IPS-20b (cell line): Measurements from ENCODE around the gene CADPS2.

ENCODE experiments used
- H3K27ac ChIP-seq: one replicate; pipeline ENCODE4 v1.5.1; 2013; ENCODE audit warnings: low read length
- H3K27me3 ChIP-seq: 2 replicates; pipeline ENCODE4 v1.6.1; 2013; ENCODE audit warnings: mild to moderate bottlenecking, low read length, inconsistent platforms; ENCODE audit not compliant: insufficient read depth
- H3K36me3 ChIP-seq: 2 replicates; pipeline ENCODE4 v1.6.1; 2013; ENCODE audit warnings: low read depth, mild to moderate bottlenecking, inconsistent platforms, low read length, moderate library complexity; ENCODE audit not compliant: insufficient read depth
- H3K4me1 ChIP-seq: 2 replicates; pipeline ENCODE4 v1.6.1; 2013; ENCODE audit warnings: mild to moderate bottlenecking, control low read depth, inconsistent platforms, low read length, moderate library complexity; ENCODE audit not compliant: insufficient read depth
- H3K4me3 ChIP-seq: 2 replicates; pipeline ENCODE4 v1.5.1; 2013; ENCODE audit warnings: mild to moderate bottlenecking, low read length, inconsistent platforms
- H3K9ac ChIP-seq: 2 replicates; pipeline ENCODE4 v1.6.1; 2013; ENCODE audit warnings: low read depth, mild to moderate bottlenecking, inconsistent platforms, low read length, moderate library complexity
- H3K9me3 ChIP-seq: 2 replicates; pipeline ENCODE4 v1.6.1; 2013; ENCODE audit warnings: mild to moderate bottlenecking, low read depth, low read length, inconsistent platforms; ENCODE audit not compliant: insufficient read depth

CADPS2 gene

DNA sequence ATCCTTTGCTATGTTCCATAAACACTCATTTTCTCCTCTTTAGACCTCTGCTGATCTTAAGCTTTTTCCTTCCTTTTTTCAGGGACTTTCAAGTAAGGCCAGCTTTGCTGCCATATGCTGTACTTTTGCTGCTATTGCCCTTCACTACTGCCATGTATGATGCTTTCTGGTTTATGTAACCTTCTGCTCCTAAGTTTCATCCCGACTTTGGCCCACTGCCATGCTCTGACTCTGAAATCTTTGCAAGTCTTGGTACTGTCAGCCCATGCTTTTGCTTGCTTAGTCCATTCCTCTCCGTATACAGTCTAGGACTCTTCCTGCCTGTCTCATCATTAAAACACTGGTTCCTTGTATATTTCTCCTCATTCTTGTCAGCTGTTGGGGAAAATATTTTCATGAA is 339.8 kb downstream of the CADPS2 start:
- Histone ChIP-seq H3K4me1 (no peaks in the 10 kb centered on the region), H3K36me3 (no peaks in the 10 kb centered on the region), H3K4me3 (no peak overlapping the region), H3K9me3 (no peaks in the 10 kb centered on the region), H3K27me3 (no peaks in the 10 kb centered on the region), H3K27ac (no peak overlapping the region), H3K9ac (no peak overlapping the region)

DNA sequence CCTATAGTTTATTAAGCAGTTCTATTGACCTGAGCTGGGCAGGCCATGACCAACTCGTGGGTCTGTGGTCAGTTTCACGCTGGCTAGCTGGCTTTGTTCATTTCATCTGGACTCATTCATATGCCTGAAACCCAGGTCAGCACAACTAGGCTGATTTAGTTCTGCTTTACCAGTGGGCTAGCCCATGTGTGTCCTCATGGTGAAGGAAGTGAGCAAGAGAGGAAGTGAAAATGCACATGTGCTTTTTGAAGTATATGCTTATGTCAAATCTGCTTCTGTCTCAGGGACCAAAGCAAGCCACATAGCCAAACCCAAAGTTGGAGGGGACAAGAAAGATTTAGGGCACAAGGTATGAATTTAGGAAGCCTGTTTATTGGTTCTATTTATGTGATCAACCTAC is 341.8 kb downstream of the CADPS2 start:
- H3K4me3 ChIP-seq = no peak overlapping the region
- H3K27ac ChIP-seq = no peak overlapping the region
- no peaks in the 10 kb centered on the region for H3K4me1 ChIP-seq
- no peaks in the 10 kb centered on the region for H3K36me3 ChIP-seq
- H3K9ac ChIP-seq = no peak overlapping the region
- no peaks in the 10 kb centered on the region for H3K27me3 ChIP-seq
- no peaks in the 10 kb centered on the region for H3K9me3 ChIP-seq

DNA sequence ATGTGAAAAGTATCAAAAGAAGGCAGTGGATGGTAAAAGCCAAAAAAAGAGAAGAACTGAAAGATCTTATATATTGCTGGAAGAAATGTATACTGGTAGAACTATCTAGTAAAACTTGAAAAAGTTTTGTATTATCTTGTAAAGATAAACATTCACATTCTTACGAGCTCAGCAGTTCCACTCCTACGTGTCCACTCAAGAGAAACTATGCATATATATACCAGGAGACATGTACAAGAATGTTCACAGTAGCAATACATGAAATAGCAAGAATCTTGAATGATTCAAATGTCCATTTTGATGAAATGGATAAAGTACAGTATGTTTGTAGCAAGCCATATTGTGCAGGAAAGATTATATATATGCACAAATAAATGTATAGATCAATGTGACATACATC is 342.4 kb downstream of the CADPS2 start:
- Histone ChIP-seq H3K36me3 (no peaks in the 10 kb centered on the region), H3K4me3 (no peak overlapping the region), H3K9me3 (no peaks in the 10 kb centered on the region), H3K27ac (no peak overlapping the region), H3K27me3 (no peaks in the 10 kb centered on the region), H3K4me1 (no peaks in the 10 kb centered on the region), H3K9ac (no peak overlapping the region)

DNA sequence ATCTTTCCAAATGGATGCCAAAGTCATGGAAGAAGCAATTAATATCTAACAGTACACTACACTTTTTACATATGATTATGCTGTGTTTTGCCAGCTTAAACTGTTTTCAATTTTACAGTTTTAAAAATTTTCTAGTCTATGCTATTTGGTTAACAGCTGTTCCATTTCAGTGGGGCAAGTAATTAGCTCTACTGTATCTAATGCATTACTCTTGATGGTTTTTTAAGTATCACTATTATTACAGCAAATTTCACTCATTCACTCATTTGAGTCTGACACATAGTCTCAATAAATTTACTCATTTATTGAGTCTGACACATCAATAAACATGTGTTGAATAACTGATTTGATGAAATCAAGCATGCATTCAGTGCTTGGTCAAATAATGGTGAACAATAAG is 343.1 kb downstream of the CADPS2 start:
- Histone ChIP-seq H3K36me3 (no peaks in the 10 kb centered on the region), H3K27ac (no peak overlapping the region), H3K4me1 (no peaks in the 10 kb centered on the region), H3K9me3 (no peaks in the 10 kb centered on the region), H3K9ac (no peak overlapping the region), H3K27me3 (no peaks in the 10 kb centered on the region), H3K4me3 (no peak overlapping the region)

DNA sequence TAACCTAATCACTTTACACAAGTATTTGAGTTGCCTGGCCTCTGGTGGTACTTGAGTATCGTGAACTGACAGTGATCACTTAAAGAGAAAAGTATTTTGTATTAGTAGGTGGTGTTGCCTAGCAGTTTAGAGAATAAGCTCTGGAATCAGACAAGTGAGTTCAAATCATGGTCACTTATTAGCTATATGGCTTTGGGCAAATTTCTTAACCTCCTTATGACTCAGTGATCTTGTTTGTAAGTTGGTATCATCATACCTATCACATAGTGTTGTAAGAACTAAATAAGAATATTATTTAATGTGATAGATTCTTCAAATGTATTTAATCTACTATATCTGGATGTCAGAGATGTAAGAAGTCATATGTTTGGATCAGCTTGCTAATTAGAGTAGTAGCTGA is 351.2 kb downstream of the CADPS2 start:
- Histone ChIP-seq H3K36me3 (no peaks in the 10 kb centered on the region), H3K4me1 (peaks cover 8% of the 10 kb centered on the region; the same call in 1 of the 2 replicates), H3K27ac (no peak overlapping the region), H3K27me3 (no peaks in the 10 kb centered on the region), H3K9me3 (no peaks in the 10 kb centered on the region), H3K9ac (no peak overlapping the region), H3K4me3 (no peak overlapping the region)

DNA sequence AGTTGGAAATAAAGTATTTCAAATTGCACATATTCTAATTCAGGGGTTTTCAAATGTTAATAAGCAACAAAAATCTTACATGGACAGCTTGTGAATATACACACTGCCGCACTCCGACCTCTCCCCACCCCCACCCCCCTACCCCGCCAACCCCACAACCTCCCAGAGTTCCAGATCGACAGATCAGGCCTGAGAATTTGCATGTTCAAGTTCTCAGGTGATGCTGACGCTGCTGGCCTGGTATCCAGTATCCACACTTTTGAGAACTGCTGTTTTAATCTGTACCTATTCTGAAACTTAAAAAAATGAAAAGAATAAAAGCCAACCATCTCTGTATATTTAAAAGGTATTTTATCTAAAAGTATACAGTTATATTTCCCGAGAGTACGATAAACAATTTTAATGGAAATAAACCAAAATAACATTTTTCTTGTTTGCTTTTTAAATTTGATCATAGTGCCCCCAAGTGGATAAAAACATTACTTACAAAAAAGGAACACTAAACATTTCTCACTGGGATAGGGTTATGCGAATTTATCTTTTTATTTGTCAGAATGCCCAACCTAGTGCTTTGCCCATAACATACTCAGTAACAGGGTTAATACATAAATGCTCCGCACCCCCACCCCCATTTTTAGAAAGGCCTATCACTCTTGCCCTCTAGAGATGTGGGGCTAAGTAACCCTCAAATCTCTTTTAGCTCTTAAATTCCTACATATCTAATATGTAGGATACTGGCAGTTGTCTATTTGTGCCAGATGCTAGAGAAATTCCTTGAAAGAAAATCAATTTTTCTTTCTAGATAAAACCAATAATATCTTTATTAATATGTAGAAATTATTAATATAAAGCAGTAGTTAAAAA is 353.6 kb downstream of the CADPS2 start:
- H3K9ac ChIP-seq = no peak overlapping the region; the same call in 1 of the 2 replicates
- H3K9me3 ChIP-seq = no peaks in the 10 kb centered on the region
- no peaks in the 10 kb centered on the region for H3K27me3 ChIP-seq
- H3K4me3 ChIP-seq = peak overlapping the region; percentile 53; the same call in 1 of the 2 replicates
- peaks cover 14% of the 10 kb centered on the region; the same call in 1 of the 2 replicates for H3K4me1 ChIP-seq
- H3K36me3 ChIP-seq = no peaks in the 10 kb centered on the region
- no peak overlapping the region for H3K27ac ChIP-seq

DNA sequence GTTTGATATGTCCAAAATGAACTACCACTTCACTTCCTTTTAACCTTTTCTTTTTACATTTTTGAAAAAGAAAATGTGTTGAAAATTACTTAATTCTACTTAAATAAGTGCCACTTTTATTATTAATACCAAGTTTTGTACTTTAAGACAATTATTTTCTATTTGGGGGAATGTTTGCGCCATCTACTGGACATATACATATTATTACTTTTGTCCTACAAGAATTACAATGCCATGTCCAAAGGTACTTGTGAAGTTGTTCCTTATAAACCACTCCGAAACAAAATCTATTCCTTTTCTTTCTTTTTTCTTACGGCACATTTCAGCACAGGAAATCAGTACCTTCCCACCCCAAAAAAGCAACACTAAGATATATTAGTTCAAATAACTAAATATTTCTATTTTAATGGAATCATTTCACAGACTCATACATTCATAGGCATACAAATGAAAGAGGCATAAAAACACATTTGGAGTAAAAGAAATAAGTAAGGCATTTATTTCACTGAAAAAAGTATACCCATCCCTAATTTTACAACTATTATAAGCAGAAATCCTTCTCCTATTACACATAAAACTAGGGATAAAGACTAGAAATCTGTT is 357.3 kb downstream of the CADPS2 start:
- H3K27me3 ChIP-seq = no peaks in the 10 kb centered on the region
- no peak overlapping the region for H3K4me3 ChIP-seq
- no peak overlapping the region for H3K9ac ChIP-seq
- H3K9me3 ChIP-seq = no peaks in the 10 kb centered on the region
- H3K36me3 ChIP-seq = no peaks in the 10 kb centered on the region
- no peak overlapping the region for H3K27ac ChIP-seq
- peaks cover 14% of the 10 kb centered on the region; the same call in 1 of the 2 replicates for H3K4me1 ChIP-seq

DNA sequence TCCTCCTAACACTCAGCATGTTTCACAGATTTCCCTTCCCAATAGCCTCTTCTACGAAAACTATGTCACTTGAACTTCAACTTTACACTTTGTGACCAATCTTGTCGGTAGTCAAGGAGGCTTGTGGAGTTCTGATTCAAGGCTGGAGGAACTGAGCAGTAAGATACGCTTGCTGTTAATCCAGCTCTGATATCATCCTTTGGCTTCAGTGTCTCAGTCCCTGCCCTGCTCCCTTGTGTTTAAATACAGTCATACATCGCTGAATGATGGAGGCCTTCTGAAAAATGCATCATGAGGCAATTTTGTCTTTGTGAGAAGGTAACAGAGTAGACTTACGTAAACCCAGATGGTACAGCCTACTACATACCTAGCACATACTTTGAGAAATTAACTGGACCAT is 360.9 kb downstream of the CADPS2 start:
- Histone ChIP-seq H3K27me3 (no peaks in the 10 kb centered on the region), H3K9me3 (no peaks in the 10 kb centered on the region), H3K4me1 (peaks cover 19% of the 10 kb centered on the region; the same call in 1 of the 2 replicates), H3K36me3 (no peaks in the 10 kb centered on the region), H3K9ac (no peak overlapping the region), H3K27ac (no peak overlapping the region), H3K4me3 (no peak overlapping the region)

DNA sequence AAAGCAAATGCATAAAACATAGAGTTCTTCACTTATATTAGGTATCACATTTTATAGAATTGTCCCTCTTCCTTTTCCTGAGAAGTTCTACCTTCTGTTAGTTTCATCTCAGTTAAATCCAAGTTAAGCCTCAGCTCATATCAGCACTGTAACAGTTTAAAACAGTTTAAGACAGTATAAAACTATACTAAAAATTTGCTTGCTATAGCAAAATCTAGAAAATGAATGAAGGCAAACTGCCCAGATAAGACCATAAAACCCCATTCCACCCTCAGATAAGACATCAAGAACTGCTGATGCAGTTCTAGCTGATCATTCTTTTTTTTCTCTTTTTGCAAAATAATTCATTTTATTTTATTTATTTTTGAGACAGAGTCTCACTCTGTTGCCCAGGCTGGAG is 364.5 kb downstream of the CADPS2 start:
- no peak overlapping the region for H3K9ac ChIP-seq
- no peak overlapping the region for H3K27ac ChIP-seq
- no peak overlapping the region for H3K4me3 ChIP-seq
- H3K9me3 ChIP-seq = no peaks in the 10 kb centered on the region
- H3K4me1 ChIP-seq = peaks cover 38% of the 10 kb centered on the region
- H3K27me3 ChIP-seq = no peaks in the 10 kb centered on the region
- H3K36me3 ChIP-seq = no peaks in the 10 kb centered on the region

DNA sequence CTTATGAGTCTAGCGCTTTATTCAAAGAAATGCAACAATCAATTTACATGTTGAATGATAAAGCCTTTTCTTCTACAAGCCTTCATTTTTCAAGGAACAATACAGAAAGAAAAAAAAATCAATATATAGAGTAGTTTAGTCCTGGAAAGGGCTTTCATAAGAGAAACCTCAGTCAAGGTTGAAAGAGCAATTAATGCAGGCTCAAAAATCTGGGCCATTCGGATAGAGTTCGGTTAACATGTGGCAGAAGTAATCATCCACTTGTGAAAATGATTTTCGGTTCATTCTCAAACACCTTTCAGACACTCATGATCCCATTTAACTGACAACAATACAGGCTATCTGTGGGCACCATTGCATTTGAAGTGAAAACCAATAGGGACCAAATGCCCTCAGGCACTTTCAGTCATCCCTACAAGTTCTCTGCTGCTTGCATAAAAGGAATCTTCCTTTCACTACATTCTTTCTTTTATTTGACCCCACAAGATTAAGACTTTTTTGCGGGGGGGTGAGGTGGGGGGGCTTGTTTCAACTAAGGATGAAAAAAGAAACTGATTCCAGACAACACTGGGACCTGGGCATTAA is 365.2 kb downstream of the CADPS2 start:
- Histone ChIP-seq H3K4me3 (no peak overlapping the region), H3K9me3 (no peaks in the 10 kb centered on the region), H3K27ac (no peak overlapping the region), H3K9ac (no peak overlapping the region), H3K36me3 (no peaks in the 10 kb centered on the region), H3K4me1 (peaks cover 39% of the 10 kb centered on the region), H3K27me3 (no peaks in the 10 kb centered on the region)

DNA sequence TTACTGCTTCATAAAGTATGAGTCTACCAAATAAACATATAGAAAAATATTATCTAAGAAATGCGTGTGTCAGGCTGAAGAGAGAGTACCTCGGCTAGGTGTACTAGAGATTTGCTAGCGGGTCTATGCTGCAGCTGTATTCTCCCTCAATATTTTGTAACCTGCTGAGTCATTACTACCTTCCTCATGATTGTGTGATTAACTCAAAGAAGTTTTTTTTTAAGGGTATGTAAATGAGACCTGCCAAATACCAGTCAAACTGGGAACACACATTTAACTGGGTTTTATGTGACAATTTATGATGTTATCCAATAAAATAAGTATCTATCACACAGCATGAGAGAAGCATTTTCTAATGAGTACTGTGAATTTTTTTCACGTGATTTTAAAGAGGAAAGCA is 367.8 kb downstream of the CADPS2 start:
- peak overlapping the region; percentile 6 for H3K27ac ChIP-seq
- H3K36me3 ChIP-seq = no peaks in the 10 kb centered on the region
- no peak overlapping the region for H3K4me3 ChIP-seq
- peaks cover 40% of the 10 kb centered on the region for H3K4me1 ChIP-seq
- H3K27me3 ChIP-seq = no peaks in the 10 kb centered on the region
- H3K9me3 ChIP-seq = no peaks in the 10 kb centered on the region
- peak overlapping the region; percentile 28; the same call in 1 of the 2 replicates for H3K9ac ChIP-seq

DNA sequence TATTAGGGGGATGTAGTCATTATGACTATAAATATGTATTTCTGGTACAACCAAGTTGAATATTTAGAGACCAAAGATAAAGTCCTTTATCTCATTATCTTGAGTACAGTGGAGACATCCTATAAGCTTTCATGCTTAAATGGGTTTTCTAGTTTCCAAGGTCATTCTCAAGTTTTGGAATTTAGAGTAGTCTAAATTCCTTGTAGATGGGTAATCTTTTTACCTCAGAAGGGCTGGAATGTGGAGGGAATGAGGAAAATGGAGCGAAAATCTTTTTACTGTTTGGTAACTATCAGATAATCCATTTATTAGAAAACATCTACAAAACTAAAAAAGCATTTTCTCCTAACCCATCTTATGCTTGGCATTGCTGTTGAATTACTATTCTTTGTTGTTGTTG is 368.7 kb downstream of the CADPS2 start:
- H3K27me3 ChIP-seq = no peaks in the 10 kb centered on the region
- peaks cover 40% of the 10 kb centered on the region for H3K4me1 ChIP-seq
- H3K27ac ChIP-seq = no peak overlapping the region

More for the DNA sequence above, 368.7 kb downstream of the CADPS2 start:
- Histone ChIP-seq H3K36me3 (no peaks in the 10 kb centered on the region), H3K9me3 (no peaks in the 10 kb centered on the region), H3K4me3 (no peak overlapping the region), H3K9ac (no peak overlapping the region)
